Neural cell (in vitro differentiated cells): ENCODE measurements around the gene GMDS. TPM values are rescaled to one million over a fixed set of nuclear protein-coding genes. Genes with fewer than 3 reads are reported as not detected.

Experiments used
- H2AFZ ChIP-seq: fragments of 200-600, 300-800 bp; sonication (generic), shearing (Covaris generic); 2 replicates; pipeline ENCODE4 v1.6.0; 2014; ENCODE audit warnings: low read depth, mild to moderate bottlenecking, antibody characterized with exemption, low read length, moderate library complexity
- H3F3A ChIP-seq: fragments of 200-600 bp; shearing (Covaris generic); 2 replicates; pipeline ENCODE4 v1.6.1; 2016; ENCODE audit warnings: mild to moderate bottlenecking, moderate library complexity, mixed read lengths, antibody characterized with exemption, low read length; ENCODE audit not compliant: insufficient read depth, poor library complexity, severe bottlenecking
- H3K27ac ChIP-seq: fragments of 200-600, 300-800 bp; sonication (generic), shearing (Covaris generic); 2 replicates; pipeline ENCODE4 v1.5.1; 2014; ENCODE audit warnings: mild to moderate bottlenecking, low read length, moderate library complexity
- H3K27me3 ChIP-seq: fragments of 300-800, 200-600 bp; sonication (generic), shearing (Covaris generic); 2 replicates; pipeline ENCODE4 v1.6.0; 2014; ENCODE audit warnings: mild to moderate bottlenecking, low read depth, low read length, moderate library complexity; ENCODE audit not compliant: insufficient read depth
- H3K36me3 ChIP-seq: fragments of 300-800, 200-600 bp; sonication (generic), shearing (Covaris generic); 2 replicates; pipeline ENCODE4 v1.5.1; 2014; ENCODE audit warnings: mild to moderate bottlenecking, antibody characterized with exemption, low read length, moderate library complexity; ENCODE audit not compliant: insufficient read depth
- H3K4me2 ChIP-seq: fragments of 300-800, 200-600 bp; sonication (generic), shearing (Covaris generic); 2 replicates; pipeline ENCODE4 v1.6.0; 2014; ENCODE audit warnings: mild to moderate bottlenecking, low read length
- H3K4me3 ChIP-seq: fragments of 300-800, 200-600 bp; sonication (generic), shearing (Covaris generic); 2 replicates; pipeline ENCODE4 v1.5.1; 2014; ENCODE audit warnings: mild to moderate bottlenecking, low read length, moderate library complexity
- H3K79me2 ChIP-seq: fragments of 200-600 bp; shearing (Covaris generic); replicated peaks from 2 replicates; pipeline ENCODE4 v1.6.0; 2014; ENCODE audit warnings: mild to moderate bottlenecking, low read length, moderate library complexity; ENCODE audit not compliant: insufficient read depth
- H3K9ac ChIP-seq: fragments of 300-800, 200-600 bp; sonication (generic), shearing (Covaris generic); 2 replicates; pipeline ENCODE4 v1.6.1; 2016; ENCODE audit warnings: mild to moderate bottlenecking, low read length, mixed read lengths
- H3K9me2 ChIP-seq: fragments of 200-600 bp; shearing (Covaris generic); 2 replicates; pipeline ENCODE4 v1.6.1; 2016; ENCODE audit warnings: mild to moderate bottlenecking, low read length, mixed read lengths; ENCODE audit not compliant: insufficient read depth
- H3K9me3 ChIP-seq: fragments of 200-600, 300-800 bp; sonication (generic), shearing (Covaris generic); 2 replicates; pipeline ENCODE4 v1.6.1; 2016; ENCODE audit warnings: mild to moderate bottlenecking, mixed run types, low read length, moderate library complexity, mixed read lengths
- H4K20me1 ChIP-seq: fragments of 200-600 bp; shearing (Covaris generic); 2 replicates; pipeline ENCODE4 v1.6.1; 2016; ENCODE audit warnings: mild to moderate bottlenecking, mixed run types; ENCODE audit not compliant: insufficient read depth
- EP300 ChIP-seq: fragments of 450-650 bp; conservative IDR thresholded peaks from 2 replicates; pipeline ENCODE4 v1.6.1; 2014; ENCODE audit warnings: antibody characterized with exemption, mild to moderate bottlenecking, moderate library complexity; ENCODE audit not compliant: poor library complexity, severe bottlenecking
- EZH2 ChIP-seq: fragments of 200-600, 300-800 bp; shearing (Covaris generic), sonication (generic); IDR thresholded peaks from 2 replicates; pipeline ENCODE4 v1.6.1; 2014; ENCODE audit warnings: antibody characterized with exemption, low read length, borderline replicate concordance, mild to moderate bottlenecking; ENCODE audit not compliant: insufficient read depth, poor library complexity, severe bottlenecking
- MXI1 ChIP-seq: fragments of 450-650 bp; conservative IDR thresholded peaks from 2 replicates; pipeline ENCODE4 v1.6.1; 2014; ENCODE audit warnings: antibody characterized with exemption, mild to moderate bottlenecking; ENCODE audit not compliant: poor library complexity, severe bottlenecking
- POLR2AphosphoS5 ChIP-seq: IDR thresholded peaks from 2 replicates; pipeline ENCODE4 v1.6.1; 2012
- RAD21 ChIP-seq: fragments of 450-650 bp; conservative IDR thresholded peaks from 2 replicates; pipeline ENCODE4 v1.6.1; 2014; ENCODE audit warnings: antibody characterized with exemption, mild to moderate bottlenecking, moderate library complexity
- SMC3 ChIP-seq: fragments of 450-650 bp; conservative IDR thresholded peaks from 2 replicates; pipeline ENCODE4 v1.6.1; 2014; ENCODE audit warnings: antibody characterized with exemption, mild to moderate bottlenecking, moderate library complexity; ENCODE audit not compliant: poor library complexity
- TAF1 ChIP-seq: IDR thresholded peaks from 2 replicates; pipeline ENCODE4 v1.6.1; 2012; ENCODE audit warnings: low read depth
- polyA plus RNA-seq: library from polyadenylated mRNA; depleted of rRNA; stranded (reverse); fragments of >200 nt; gene quantifications from 2 replicates; pipeline ENCODE4 v1.2.3, GENCODE V29; 2014
- TF ChIP-seq, protein P1 (sequence below): fragments of 450-650 bp; IDR thresholded peaks from 2 replicates; pipeline ENCODE4 v1.5.1; 2014; ENCODE audit warnings: antibody characterized with exemption, mild to moderate bottlenecking, moderate library complexity; ENCODE audit not compliant: poor library complexity, severe bottlenecking
- TF ChIP-seq, protein P2 (sequence below): IDR thresholded peaks from 2 replicates; pipeline ENCODE4 v1.6.1; 2012; ENCODE audit warnings: borderline replicate concordance

Gene GMDS
- polyA plus RNA-seq, 1 donor from 2014 or later, result 11.4 TPM

GRCh38 chr6:2030682-2031244 lies 214.6 kb downstream of the GMDS start:
- H2AFZ ChIP-seq, result no peak overlapping the region
- no peak for TF ChIP-seq RAD21
- TF ChIP-seq, protein P1, sequence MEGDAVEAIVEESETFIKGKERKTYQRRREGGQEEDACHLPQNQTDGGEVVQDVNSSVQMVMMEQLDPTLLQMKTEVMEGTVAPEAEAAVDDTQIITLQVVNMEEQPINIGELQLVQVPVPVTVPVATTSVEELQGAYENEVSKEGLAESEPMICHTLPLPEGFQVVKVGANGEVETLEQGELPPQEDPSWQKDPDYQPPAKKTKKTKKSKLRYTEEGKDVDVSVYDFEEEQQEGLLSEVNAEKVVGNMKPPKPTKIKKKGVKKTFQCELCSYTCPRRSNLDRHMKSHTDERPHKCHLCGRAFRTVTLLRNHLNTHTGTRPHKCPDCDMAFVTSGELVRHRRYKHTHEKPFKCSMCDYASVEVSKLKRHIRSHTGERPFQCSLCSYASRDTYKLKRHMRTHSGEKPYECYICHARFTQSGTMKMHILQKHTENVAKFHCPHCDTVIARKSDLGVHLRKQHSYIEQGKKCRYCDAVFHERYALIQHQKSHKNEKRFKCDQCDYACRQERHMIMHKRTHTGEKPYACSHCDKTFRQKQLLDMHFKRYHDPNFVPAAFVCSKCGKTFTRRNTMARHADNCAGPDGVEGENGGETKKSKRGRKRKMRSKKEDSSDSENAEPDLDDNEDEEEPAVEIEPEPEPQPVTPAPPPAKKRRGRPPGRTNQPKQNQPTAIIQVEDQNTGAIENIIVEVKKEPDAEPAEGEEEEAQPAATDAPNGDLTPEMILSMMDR, result no peak
- no peak for TF ChIP-seq POLR2AphosphoS5
- TF ChIP-seq EZH2, result no peak
- TF ChIP-seq MXI1, result no peak
- TF ChIP-seq, protein P2, sequence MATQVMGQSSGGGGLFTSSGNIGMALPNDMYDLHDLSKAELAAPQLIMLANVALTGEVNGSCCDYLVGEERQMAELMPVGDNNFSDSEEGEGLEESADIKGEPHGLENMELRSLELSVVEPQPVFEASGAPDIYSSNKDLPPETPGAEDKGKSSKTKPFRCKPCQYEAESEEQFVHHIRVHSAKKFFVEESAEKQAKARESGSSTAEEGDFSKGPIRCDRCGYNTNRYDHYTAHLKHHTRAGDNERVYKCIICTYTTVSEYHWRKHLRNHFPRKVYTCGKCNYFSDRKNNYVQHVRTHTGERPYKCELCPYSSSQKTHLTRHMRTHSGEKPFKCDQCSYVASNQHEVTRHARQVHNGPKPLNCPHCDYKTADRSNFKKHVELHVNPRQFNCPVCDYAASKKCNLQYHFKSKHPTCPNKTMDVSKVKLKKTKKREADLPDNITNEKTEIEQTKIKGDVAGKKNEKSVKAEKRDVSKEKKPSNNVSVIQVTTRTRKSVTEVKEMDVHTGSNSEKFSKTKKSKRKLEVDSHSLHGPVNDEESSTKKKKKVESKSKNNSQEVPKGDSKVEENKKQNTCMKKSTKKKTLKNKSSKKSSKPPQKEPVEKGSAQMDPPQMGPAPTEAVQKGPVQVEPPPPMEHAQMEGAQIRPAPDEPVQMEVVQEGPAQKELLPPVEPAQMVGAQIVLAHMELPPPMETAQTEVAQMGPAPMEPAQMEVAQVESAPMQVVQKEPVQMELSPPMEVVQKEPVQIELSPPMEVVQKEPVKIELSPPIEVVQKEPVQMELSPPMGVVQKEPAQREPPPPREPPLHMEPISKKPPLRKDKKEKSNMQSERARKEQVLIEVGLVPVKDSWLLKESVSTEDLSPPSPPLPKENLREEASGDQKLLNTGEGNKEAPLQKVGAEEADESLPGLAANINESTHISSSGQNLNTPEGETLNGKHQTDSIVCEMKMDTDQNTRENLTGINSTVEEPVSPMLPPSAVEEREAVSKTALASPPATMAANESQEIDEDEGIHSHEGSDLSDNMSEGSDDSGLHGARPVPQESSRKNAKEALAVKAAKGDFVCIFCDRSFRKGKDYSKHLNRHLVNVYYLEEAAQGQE, result no peak
- no peak for TF ChIP-seq EP300
- TF ChIP-seq TAF1, result no peak
- no peak for TF ChIP-seq SMC3
- H3K9ac ChIP-seq, result no peak overlapping the region
- H3K79me2 ChIP-seq, result no peaks in the 10 kb centered on the region
- no peaks in the 10 kb centered on the region for H3F3A ChIP-seq
- H3K9me2 ChIP-seq, result no peaks in the 10 kb centered on the region
- no peak overlapping the region for H3K4me3 ChIP-seq
- H3K9me3 ChIP-seq, result no peaks in the 10 kb centered on the region
- no peaks in the 10 kb centered on the region for H3K36me3 ChIP-seq
- no peaks in the 10 kb centered on the region for H3K27me3 ChIP-seq
- no peak overlapping the region for H3K27ac ChIP-seq
- no peak overlapping the region for H3K4me2 ChIP-seq
- no peaks in the 10 kb centered on the region for H4K20me1 ChIP-seq

DNA sequence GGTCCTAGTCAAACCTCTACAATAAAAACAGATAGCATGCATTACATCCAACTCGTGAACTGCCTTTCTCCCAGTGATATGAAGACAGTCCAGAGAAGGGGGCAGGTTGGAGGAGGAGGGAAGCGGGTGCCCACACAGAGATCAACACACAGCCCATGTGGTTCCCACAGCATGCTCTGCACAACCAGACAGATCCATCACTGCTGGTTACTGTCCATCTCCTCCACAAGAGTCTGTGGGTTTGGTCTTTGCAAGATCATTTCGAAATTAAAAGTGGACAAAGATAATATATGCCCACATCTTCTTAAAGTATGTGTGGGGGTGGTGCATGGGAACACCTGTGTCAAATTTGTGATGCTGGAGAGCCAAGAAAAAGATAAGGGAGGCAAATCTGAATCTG lies 215.5 kb downstream of the GMDS start:
- Histone ChIP-seq H3K4me2 (no peak overlapping the region), H3K36me3 (no peaks in the 10 kb centered on the region), H3K27ac (no peak overlapping the region), H3K9me2 (no peaks in the 10 kb centered on the region), H2AFZ (no peak overlapping the region), H3K79me2 (no peaks in the 10 kb centered on the region), H4K20me1 (no peaks in the 10 kb centered on the region), H3F3A (no peaks in the 10 kb centered on the region), H3K27me3 (no peaks in the 10 kb centered on the region), H3K9me3 (no peaks in the 10 kb centered on the region), H3K9ac (no peak overlapping the region), H3K4me3 (no peak overlapping the region)
- no peak for TF ChIP-seq RAD21
- TF ChIP-seq, protein P2, result no peak
- no peak for TF ChIP-seq EZH2
- TF ChIP-seq EP300, result no peak
- TF ChIP-seq TAF1, result no peak
- TF ChIP-seq SMC3, result no peak
- TF ChIP-seq MXI1, result no peak
- TF ChIP-seq, protein P1, result no peak
- no peak for TF ChIP-seq POLR2AphosphoS5
